ENCODE results near the gene CPXM2. TPM values are rescaled to one million over a fixed set of nuclear protein-coding genes. Genes with fewer than 3 reads are reported as not detected.

CPXM2 gene
- total RNA-seq, 2 donors from 2014 or later: 1.4 to 1.9 TPM

GRCh38 chr10:123869020-123869414 lies 22.6 kb downstream of the CPXM2 start:
- Histone ChIP-seq H3K9ac (ENCODE audit: extremely low read depth, low read length, poor library complexity, severe bottlenecking) (no peak overlapping the region), H3K4me1 (ENCODE audit: control insufficient read depth, insufficient read depth, low read length) (peaks cover 12% of the 10 kb centered on the region), H3K27ac (ENCODE audit: low read depth, low read length) (no peak overlapping the region), H3K27me3 (ENCODE audit: control insufficient read depth, insufficient read depth, low read length, poor library complexity, severe bottlenecking) (no peaks in the 10 kb centered on the region), H3K36me3 (ENCODE audit: control insufficient read depth, insufficient read depth, low read length) (no peaks in the 10 kb centered on the region), H3K9me3 (ENCODE audit: control insufficient read depth, low read length) (no peaks in the 10 kb centered on the region), H3K4me3 (ENCODE audit: low read length) (no peak overlapping the region)
- H3K36me3 Mint-ChIP-seq (ENCODE audit: low read depth): no peaks in the 10 kb centered on the region
- peak; percentile 21 for DNase-seq
- H3K27ac Mint-ChIP-seq: no peak overlapping the region
- peaks cover 12% of the 10 kb centered on the region for H3K4me1 Mint-ChIP-seq
- no peaks in the 10 kb centered on the region for H3K27me3 Mint-ChIP-seq (ENCODE audit: insufficient read depth)
- H3K9me3 Mint-ChIP-seq: peaks cover 3% of the 10 kb centered on the region
- WGBS, 2 experiments (ENCODE audit: insufficient coverage in 1 of 2, insufficient read length in 1 of 2): 75 to 95% methylated on average over 4 to 7 of the region's 7 CpGs
- TF ChIP-seq, protein P1, sequence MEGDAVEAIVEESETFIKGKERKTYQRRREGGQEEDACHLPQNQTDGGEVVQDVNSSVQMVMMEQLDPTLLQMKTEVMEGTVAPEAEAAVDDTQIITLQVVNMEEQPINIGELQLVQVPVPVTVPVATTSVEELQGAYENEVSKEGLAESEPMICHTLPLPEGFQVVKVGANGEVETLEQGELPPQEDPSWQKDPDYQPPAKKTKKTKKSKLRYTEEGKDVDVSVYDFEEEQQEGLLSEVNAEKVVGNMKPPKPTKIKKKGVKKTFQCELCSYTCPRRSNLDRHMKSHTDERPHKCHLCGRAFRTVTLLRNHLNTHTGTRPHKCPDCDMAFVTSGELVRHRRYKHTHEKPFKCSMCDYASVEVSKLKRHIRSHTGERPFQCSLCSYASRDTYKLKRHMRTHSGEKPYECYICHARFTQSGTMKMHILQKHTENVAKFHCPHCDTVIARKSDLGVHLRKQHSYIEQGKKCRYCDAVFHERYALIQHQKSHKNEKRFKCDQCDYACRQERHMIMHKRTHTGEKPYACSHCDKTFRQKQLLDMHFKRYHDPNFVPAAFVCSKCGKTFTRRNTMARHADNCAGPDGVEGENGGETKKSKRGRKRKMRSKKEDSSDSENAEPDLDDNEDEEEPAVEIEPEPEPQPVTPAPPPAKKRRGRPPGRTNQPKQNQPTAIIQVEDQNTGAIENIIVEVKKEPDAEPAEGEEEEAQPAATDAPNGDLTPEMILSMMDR (conservative IDR thresholded peaks at IDR 0.05): no peak
- no peak overlapping the region for H3K4me3 Mint-ChIP-seq

DNA sequence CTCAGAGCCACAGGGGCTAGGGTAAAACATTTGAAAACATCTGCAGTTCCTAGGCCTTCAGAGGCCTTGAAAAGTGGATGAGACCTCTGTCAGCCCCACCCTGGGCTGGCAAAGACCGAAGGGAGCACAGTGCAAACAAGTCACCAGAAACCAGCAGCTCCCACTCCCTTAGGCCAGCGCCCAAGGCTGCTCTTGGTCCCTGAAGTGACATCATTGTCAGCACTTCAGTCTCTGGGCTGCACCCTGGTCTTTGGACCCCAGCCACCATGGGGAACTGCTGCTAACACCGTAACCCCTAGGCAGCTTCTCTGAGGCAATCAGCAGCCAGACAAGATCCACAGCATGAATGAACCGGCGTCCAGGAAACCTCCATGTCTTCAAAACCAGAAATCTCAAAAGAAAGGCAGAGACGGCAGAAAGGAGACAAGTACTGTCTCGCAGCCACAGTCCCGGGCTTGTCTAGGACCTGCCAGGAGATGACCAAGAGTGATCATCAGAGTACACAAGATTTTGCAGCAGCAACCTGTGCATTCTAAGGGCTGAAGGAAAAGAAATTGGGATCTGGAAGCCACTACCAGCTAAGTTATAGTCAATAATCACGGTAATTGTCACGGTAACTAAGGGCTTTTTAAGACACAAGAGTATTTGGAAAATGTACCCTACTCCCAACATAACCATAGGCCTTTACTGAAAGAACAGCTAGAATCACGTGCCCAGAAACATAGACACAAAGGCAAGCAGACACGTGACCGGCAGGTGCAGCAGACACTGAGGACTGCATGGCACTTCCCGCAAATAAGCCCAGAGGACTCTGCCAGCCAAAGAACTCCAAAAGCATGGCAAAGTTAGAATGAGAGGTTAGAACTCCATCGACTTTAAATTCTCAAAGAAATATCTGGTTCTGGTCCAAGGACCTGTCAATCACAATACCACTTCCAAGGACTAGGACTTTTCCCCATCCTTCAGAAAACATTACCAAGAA lies 23.3 kb downstream of the CPXM2 start:
- no peak overlapping the region for H3K9ac ChIP-seq (ENCODE audit: extremely low read depth, low read length, poor library complexity, severe bottlenecking)
- H3K4me1 Mint-ChIP-seq: peaks cover 12% of the 10 kb centered on the region
- no peaks in the 10 kb centered on the region for H3K36me3 Mint-ChIP-seq (ENCODE audit: low read depth)
- peak; percentile 15 for DNase-seq
- peaks cover 1% of the 10 kb centered on the region for H3K9me3 Mint-ChIP-seq
- TF ChIP-seq, protein P1 (conservative IDR thresholded peaks at IDR 0.05): no peak
- H3K4me3 ChIP-seq (ENCODE audit: low read length): no peak overlapping the region
- H3K27me3 Mint-ChIP-seq (ENCODE audit: insufficient read depth): no peaks in the 10 kb centered on the region
- no peaks in the 10 kb centered on the region for H3K27me3 ChIP-seq (ENCODE audit: control insufficient read depth, insufficient read depth, low read length, poor library complexity, severe bottlenecking)
- no peak overlapping the region for H3K27ac Mint-ChIP-seq
- peaks cover 12% of the 10 kb centered on the region for H3K4me1 ChIP-seq (ENCODE audit: control insufficient read depth, insufficient read depth, low read length)
- H3K9me3 ChIP-seq (ENCODE audit: control insufficient read depth, low read length): no peaks in the 10 kb centered on the region
- H3K4me3 Mint-ChIP-seq: no peak overlapping the region
- 86% methylated on average over 15 of the region's 15 CpGs for WGBS, 2 experiments (ENCODE audit: insufficient coverage in 1 of 2, insufficient read length in 1 of 2)
- no peaks in the 10 kb centered on the region for H3K36me3 ChIP-seq (ENCODE audit: control insufficient read depth, insufficient read depth, low read length)
- H3K27ac ChIP-seq (ENCODE audit: low read depth, low read length): no peak overlapping the region

DNA sequence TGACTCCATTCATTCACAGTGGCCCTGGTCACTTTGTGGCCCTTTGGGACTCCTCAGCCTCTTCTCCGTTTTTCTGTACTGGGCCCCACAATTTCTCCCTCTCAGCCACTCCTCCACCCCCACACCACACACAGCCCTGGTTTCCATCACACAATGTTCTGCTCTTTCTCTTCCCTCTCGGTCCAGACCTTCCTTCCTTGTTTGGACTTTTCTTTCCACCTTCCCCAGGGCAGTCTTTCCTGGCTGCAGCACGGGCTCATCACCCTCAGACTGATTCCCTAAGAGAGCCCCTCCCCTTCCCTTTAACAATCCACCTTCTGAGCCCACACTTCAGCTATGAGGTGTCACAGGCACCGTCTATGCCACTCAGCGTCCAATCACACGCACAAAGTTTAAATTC lies 25.7 kb downstream of the CPXM2 start:
- peaks cover 10% of the 10 kb centered on the region for H3K4me1 ChIP-seq (ENCODE audit: control insufficient read depth, insufficient read depth, low read length)

More for the DNA sequence above, 25.7 kb downstream of the CPXM2 start:
- Histone ChIP-seq H3K4me3 (ENCODE audit: low read length) (no peak overlapping the region), H3K36me3 (ENCODE audit: control insufficient read depth, insufficient read depth, low read length) (no peaks in the 10 kb centered on the region), H3K9ac (ENCODE audit: extremely low read depth, low read length, poor library complexity, severe bottlenecking) (no peak overlapping the region), H3K9me3 (ENCODE audit: control insufficient read depth, low read length) (no peaks in the 10 kb centered on the region), H3K27ac (ENCODE audit: low read depth, low read length) (no peak overlapping the region), H3K27me3 (ENCODE audit: control insufficient read depth, insufficient read depth, low read length, poor library complexity, severe bottlenecking) (no peaks in the 10 kb centered on the region)
- Mint-ChIP-seq H3K27ac (no peak overlapping the region), H3K36me3 (ENCODE audit: low read depth) (no peaks in the 10 kb centered on the region), H3K4me1 (peaks cover 12% of the 10 kb centered on the region), H3K9me3 (no peaks in the 10 kb centered on the region), H3K4me3 (no peak overlapping the region), H3K27me3 (ENCODE audit: insufficient read depth) (no peaks in the 10 kb centered on the region)
- TF ChIP-seq, protein P1 (conservative IDR thresholded peaks at IDR 0.05): no peak
- 93% methylated on average over 5 to 6 of the region's 6 CpGs for WGBS, 2 experiments (ENCODE audit: insufficient coverage in 1 of 2, insufficient read length in 1 of 2)
- no peak for DNase-seq

Data from endodermal cell (in vitro differentiated cells).